GM19395 (cell line): Measurements from ENCODE around the gene TMEM61.
"Not testable (repeated sequence)": the region's sequence is repeated elsewhere in the genome, so short reads cannot be mapped to it uniquely, and the experiment has no call there.

Experiments
- ATAC-seq: cut with Tn5 transposase; IDR thresholded peaks from one replicate; pipeline ENCODE4 v1.9.1; 2021; ENCODE audit warnings: mild to moderate bottlenecking, moderate library complexity; ENCODE audit not compliant: unreplicated experiment

TMEM61 gene

GRCh38 chr1:54998677-54999076 lies 18.2 kb downstream of the TMEM61 start, which contains the start of gene BSND:
TSS of gene BSND (plus strand) at chr1:54998933. CDS start at chr1:54999187, 254 bp downstream.
- ATAC-seq = no peak

- ATAC-seq = no peak
Measured at GRCh38 chr1:55000110-55001085, 20.0 kb downstream of the TMEM61 start.

GRCh38 chr1:55001311-55001710 lies 20.9 kb downstream of the TMEM61 start:
- ATAC-seq = no peak

- no peak for ATAC-seq
Measured at GRCh38 chr1:55002686-55003085, 22.3 kb downstream of the TMEM61 start.

GRCh38 chr1:55005351-55006140 lies 25.1 kb downstream of the TMEM61 start:
- no peak for ATAC-seq

GRCh38 chr1:55006931-55007330 lies 26.5 kb downstream of the TMEM61 start:
- no peak for ATAC-seq

GRCh38 chr1:55007625-55008024 lies 27.2 kb downstream of the TMEM61 start:
- no peak for ATAC-seq

GRCh38 chr1:55010194-55010886 lies 29.9 kb downstream of the TMEM61 start:
- ATAC-seq = no peak

- ATAC-seq = no peak
Measured at GRCh38 chr1:55010887-55011217, 30.4 kb downstream of the TMEM61 start.

GRCh38 chr1:55012661-55013060 lies 32.2 kb downstream of the TMEM61 start:
- ATAC-seq = no peak

GRCh38 chr1:55015123-55015522 lies 34.7 kb downstream of the TMEM61 start:
- no peak for ATAC-seq

GRCh38 chr1:55015731-55016620 lies 35.5 kb downstream of the TMEM61 start:
- ATAC-seq = no peak

- ATAC-seq = no peak
Measured at GRCh38 chr1:55018395-55018794, 38.0 kb downstream of the TMEM61 start.

- ATAC-seq = peak; percentile 68
Measured at GRCh38 chr1:55021942-55022546, 41.6 kb downstream of the TMEM61 start.

GRCh38 chr1:55024163-55024562 lies 43.7 kb downstream of the TMEM61 start:
- ATAC-seq = not testable (repeated sequence)

- ATAC-seq = not testable (repeated sequence)
Measured at GRCh38 chr1:55026682-55027081, 46.3 kb downstream of the TMEM61 start.

GRCh38 chr1:55031098-55031497 lies 50.7 kb downstream of the TMEM61 start:
- not testable (repeated sequence) for ATAC-seq

GRCh38 chr1:55033265-55033614 lies 52.8 kb downstream of the TMEM61 start:
- ATAC-seq = no peak

GRCh38 chr1:55034476-55035133 lies 54.2 kb downstream of the TMEM61 start:
- ATAC-seq = no peak
